T-helper 9 cell (primary cell): ENCODE results near the gene RHAG.
"Not testable (repeated sequence)": the region's sequence is repeated elsewhere in the genome, so short reads cannot be mapped to it uniquely, and the experiment has no call there.

ENCODE experiments used
- DNase-seq: peaks from one replicate; pipeline ENCODE4 v3.0.0-alpha.2; 2020

The RHAG gene

DNA sequence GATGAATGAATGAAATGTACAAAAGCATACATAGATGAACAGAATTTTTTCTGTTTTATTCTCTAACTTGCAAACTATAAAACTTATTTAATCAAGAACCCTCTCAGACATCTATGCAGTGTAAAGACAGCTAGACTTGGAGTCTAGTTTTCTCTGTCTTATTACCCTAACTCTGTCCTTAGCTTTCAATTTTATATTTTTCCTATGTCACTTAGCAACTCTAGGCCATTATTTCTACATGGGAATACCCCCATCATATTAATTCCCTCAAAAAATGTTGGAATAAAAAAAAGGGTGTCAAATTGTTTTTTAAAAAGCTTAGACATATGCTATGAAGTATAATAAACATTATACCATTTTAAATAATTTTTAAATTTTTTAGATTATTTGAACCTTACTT, 1.2 kb downstream of the RHAG start:
- DNase-seq = no peak

GRCh38 chr6:49634836-49635218, 1.8 kb downstream of the RHAG start:
- DNase-seq = no peak

GRCh38 chr6:49634092-49634835, 2.4 kb downstream of the RHAG start:
- no peak for DNase-seq

DNA sequence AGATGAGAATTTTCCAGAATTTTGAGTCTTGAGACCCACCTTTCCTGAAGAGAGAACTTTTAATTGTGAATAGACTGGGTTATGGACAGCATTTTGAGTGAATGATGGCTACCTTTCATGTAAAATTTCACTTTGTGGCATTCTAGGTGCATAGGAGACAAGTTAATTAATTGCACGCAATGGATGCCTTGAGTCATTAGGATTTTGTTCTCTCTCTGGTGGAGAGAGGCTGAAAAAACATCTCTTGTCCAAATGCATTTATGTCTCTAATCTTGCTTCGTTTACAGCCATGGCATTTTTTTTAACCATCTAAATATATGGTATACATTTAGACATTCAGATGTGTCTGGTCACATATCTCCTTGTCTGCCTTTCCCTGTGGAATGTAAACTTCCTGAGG, 3.1 kb downstream of the RHAG start:
- no peak for DNase-seq

GRCh38 chr6:49632727-49633126, 3.9 kb downstream of the RHAG start:
- DNase-seq = no peak

DNA sequence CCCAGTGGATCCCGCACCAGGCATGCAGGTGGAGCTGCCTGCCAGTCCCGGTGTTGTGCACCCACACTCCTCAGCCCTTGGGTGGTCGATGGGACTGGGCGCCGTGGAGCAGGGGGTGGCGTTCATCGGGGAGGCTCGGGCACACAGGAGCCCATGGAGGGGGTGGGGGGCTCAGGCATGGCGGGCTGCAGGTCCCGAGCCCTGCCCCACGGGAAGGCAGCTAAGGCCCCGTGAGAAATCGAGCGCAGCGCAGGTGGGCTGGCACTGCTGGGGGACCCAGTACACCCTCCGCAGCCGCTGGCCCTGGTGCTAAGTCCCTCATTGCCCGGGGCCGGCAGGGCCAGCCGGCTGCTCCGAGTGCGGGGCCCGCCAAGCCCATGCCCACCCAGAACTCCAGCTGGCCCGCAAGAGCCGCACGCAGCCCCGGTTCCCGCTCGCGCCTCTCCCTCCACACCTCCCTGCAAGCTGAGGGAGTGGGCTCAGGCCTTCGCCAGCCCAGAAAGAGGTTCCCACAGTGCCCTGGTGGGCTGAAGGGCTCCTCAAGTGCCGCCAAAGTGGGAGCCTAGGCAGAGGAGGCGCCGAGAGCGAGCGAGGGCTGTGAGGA, 7.1 kb downstream of the RHAG start:
- not testable (repeated sequence) for DNase-seq

DNA sequence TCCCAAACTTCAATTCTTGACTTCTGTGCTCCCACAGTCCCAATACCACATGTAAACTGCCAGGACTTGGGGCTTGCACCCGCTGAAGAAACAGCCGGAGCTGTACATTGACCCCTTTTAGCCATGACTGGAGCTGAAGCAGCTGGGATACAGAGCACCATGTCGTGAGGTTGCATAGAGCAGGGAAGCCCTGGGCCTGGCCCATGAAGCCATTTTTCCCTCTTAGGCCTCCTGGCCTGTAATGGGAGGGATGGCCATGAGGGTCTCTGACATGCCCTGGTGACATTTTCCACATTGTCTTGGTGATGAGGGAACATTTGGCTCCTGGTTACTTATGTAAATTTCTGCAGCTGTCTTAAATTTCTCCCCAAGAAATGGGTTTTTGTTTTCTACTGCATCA, 9.8 kb downstream of the RHAG start:
- no peak for DNase-seq

DNA sequence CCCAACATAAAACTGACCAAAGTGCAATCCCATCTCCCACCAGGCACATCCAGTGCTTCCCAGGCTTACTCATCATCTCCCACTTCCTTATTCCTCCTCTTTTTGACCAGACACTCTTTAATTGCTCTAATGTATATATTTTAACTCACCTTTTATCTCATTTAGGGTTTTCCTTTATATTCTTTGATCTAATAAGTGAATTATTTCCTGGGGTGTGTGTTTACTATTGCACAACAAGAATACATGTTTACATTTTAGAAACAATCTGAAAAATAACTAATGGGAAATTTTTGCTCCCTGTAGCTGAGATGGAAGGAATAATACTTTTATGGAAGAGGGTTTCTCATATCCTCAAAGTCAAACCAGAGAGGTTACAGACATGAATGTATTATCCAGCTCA, 18.4 kb downstream of the RHAG start:
- DNase-seq = no peak

GRCh38 chr6:49614144-49614543, 22.5 kb downstream of the RHAG start:
- DNase-seq = not testable (repeated sequence)

GRCh38 chr6:49609285-49609684, 27.4 kb downstream of the RHAG start:
- DNase-seq = no peak

DNA sequence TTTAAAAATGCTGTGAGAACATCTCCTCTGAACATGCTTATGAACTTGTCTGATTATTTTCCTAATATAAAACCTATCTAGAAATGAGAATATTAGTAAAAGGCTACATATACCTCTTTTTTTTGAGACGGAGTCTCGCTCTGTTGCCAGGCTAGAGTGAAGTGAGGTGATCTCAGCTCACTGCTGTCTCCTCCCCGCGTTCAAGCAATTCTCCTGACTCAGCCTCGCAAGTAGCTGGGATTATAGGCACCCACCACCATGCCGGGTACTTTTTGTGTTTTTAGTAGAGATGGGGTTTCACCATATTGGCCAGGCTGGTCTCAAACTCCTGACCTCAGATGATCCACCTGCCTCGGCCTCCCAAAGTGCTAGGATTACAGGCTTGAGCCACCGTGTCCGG, 28.4 kb downstream of the RHAG start:
- DNase-seq = not testable (repeated sequence)

DNA sequence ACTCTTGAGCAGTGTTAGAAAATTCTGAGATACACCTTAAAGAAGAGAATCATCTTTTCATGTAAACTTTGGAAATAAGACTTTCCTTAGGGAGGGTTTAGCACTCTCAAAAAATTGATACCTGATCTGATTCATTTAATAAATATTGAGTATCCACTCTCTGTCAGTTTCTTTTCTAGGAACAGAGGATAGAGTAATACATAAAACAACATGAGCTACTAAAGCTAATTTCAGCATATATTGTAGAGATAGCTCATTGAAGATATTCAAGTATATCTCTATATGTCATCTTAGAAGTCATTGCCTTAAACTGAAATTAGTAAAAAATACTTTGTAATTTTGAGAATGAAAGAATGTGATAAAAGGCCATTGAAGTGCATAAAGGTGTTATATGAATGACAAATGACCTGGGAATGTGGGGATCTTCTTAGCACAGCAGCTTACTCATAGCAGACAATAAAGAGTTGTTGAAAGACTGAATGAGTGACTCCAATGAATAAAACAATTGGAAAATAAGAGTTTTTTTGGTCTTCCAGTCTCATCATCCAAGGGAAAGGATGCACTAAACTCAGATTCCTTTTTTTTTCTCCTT, 29.2 kb downstream of the RHAG start:
- no peak for DNase-seq

DNA sequence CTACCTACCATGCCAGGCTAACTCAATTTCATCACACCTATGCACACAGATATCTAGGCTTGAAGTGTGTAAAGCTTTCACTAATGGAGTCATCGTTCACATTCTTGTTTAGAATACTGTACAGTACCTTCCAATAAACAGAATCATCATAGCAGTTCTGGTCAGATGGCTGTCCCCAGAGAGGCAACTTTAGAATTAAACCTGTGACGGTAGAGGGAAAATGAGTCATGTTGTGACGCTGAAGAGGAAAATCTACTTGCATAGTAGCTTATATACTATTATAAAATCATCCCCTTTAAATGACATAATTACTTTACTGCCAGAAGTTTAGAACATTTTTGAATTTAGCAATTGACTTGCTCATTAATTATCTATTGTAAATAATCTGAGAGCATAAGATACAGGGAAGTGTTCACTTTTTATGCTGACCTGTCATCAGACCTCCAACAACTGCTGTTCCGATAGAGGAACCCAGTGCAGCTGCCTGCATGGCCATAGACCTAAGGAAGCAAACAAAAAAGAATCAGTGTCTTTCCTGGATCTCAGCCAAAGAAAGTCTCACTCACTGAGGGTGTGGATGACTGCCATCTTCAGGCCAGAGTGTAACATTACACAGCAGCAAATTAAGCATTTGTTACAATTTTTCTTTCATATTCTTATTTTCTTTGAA, 29.8 kb downstream of the RHAG start:
- DNase-seq = no peak

DNA sequence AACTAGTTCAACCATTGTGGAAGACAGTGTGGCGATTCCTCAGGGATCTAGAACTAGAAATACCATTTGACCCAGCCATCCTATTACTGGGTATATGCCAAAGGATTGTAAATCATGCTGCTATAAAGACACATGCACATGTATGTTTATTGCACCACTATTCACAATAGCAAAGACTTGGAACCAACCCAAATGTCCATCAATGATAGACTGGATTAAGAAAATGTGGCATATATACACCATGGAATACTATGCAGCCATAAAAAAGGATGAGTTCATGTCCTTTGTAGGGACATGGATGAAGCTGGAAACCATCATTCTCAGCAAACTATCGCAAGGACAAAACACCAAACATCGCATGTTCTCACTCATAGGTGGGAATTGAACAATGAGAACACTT, 32.6 kb downstream of the RHAG start:
- not testable (repeated sequence) for DNase-seq

DNA sequence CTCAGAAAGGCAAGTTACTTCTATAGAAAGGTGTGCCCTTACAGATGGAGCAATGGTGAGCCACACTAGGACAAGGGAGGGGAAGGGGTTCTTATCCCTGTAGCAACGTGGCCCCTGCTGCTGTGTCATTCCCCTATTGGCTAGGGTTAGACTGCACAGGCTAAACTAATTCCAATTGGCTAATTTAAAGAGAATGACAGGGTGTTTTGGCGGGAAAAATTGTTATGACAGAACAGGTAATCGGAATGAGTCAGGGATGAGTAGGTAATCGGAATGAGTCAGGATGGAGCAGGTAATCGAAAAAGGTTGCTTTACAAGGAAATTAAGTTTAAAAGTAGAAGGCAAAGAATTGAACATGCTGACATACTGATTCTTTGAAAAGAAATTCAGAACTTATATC, 49.4 kb downstream of the RHAG start:
- DNase-seq = not testable (repeated sequence)

- no peak for DNase-seq
Observed at GRCh38 chr6:49582529-49582928, 54.1 kb downstream of the RHAG start.

DNA sequence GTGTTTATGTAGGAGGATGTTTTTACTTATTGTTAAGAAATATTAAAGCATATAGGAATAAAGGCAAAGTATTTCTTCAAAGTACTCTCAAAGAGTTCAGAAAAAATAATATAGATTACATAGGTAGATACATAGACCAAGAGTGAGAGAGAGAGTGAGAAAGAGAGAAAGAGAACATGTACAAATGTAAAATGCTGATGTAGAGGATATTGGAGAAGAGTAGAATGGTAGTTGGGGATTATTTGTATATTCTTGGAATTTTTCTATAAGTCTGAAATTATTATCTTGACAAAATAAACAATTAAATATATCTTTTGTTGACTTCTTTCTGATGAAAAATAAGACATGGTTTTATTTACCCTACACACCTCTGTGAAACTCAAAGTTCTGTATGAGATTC, 57.0 kb downstream of the RHAG start:
- no peak for DNase-seq

DNA sequence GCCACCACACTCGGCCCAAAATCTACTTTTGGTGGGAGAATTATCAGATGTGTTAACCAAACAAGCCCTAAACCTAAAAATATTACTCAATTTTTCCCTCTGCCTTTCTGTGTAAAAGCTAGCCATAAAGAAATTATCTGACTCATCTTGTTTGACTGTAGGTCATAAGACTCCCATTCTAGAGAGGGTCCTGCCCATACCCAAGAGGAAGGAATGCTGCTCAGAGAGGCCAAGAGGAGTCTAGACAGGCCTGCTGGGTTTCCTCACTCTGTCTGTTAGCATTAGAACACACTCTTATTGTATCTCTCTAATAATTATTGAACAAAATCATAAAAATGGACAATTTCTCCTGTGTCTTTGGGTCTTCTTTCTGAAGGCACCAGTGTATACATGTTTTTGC, 60.0 kb downstream of the RHAG start:
- DNase-seq = no peak

DNA sequence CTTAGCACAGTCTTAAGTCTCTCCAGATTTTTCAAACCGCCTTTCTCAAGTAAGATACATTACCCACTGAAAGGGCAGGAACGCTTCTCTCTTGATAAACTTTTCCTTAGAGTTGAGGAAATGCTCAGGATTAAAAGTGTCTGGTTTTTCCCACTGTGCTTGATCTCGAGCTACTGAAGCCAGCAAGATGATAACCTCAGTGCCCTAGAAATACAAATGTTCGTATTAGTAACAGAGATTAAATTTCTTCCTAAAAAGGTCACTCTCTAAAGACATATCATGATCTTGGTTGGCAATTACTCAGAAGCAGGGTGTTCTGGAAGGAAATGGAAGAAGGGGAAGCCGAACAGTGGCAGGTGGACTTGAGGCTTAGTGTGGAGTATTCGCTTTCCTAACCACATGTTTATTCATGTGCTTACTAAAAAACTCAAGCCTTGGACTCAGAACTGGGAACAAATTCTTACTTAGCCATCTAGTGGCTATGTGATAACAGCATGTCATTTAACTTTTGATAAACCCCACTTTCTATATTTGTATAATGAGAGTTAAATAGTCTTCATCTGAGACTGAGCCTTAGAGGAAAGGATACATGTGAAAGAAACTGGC, 66.1 kb downstream of the RHAG start:
- DNase-seq = no peak

GRCh38 chr6:49565855-49566254, 70.8 kb downstream of the RHAG start:
- no peak for DNase-seq

DNA sequence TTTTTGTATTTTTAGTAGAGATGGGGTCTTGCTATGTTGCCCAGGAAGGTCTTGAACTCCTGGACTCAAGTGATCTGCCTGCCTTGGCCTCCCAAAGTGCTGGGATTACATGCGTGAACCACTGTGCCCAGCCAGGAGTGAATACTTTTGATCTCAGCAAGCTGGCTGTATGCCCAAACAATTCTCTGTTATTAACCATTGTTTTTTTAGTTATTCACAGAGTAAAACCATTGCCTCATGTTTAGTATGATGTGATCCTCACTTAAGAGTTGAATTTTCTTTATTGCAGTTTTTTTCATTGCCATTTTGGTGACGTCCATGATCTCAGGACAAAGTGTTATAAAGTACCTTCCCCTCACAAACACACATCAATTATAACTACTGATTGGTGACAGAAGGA, 71.4 kb downstream of the RHAG start:
- DNase-seq = no peak

DNA sequence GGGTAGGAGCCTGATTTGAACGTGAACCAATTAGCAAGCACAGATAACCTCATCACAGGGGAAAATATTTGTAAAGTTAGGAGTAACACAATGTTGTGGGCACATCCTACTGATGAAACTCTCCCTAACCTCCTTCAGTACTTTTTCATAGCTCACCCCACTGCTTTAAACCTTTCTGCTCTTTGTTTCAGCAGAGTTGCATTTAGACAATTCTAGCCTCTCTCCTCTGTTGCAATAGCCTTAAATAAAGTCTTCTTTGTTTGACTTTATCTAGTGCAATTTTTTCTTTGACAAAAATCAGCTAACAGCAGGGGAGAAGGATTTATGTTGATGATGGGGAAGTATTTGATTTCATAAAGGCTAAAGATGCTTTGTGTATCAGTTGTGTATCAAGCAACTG, 72.1 kb downstream of the RHAG start:
- DNase-seq = no peak
